ENCODE measurements around the gene RNF144B.

Gene RNF144B

DNA sequence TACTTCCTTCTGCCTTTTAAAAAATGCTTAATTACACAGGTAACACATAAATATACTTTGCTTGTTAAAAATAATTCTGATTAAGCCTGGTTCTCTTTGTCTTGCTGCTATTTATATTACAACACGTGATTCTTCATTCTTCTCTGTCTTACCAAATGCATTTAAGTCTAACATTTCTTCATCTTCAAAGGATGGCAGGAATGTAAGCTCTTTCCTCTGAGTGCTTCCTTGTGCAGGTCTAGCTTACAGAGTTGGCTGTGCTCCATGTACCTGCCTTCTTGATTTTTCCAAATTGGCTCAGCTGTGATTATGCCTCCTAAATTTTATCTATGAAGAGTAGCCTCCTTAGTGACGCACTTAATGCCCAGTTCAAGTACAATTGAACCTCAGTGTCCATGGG lies 44.4 kb downstream of the RNF144B start:
- peaks cover 30% of the 10 kb centered on the region for H3K4me1 ChIP-seq (ENCODE audit: insufficient read depth, poor library complexity, severe bottlenecking)
- H3K4me3 ChIP-seq (ENCODE audit: severe bottlenecking), result no peak overlapping the region
- ATAC-seq (ENCODE audit: low read depth) (peak; percentile 44; the same call in 1 of the 3 replicates), DNase-seq (ENCODE audit: low spot score) (no peak)
- H3K9me3 ChIP-seq (ENCODE audit: severe bottlenecking), result no peaks in the 10 kb centered on the region
- peak overlapping the region; percentile 3 for H3K27ac ChIP-seq (ENCODE audit: poor library complexity, severe bottlenecking)
- no peaks in the 10 kb centered on the region for H3K27me3 ChIP-seq (ENCODE audit: insufficient read depth, poor library complexity, severe bottlenecking)
- H3K36me3 ChIP-seq (ENCODE audit: low read depth), result no peaks in the 10 kb centered on the region; the same call in 1 of the 2 replicates
- TF ChIP-seq, protein P1, sequence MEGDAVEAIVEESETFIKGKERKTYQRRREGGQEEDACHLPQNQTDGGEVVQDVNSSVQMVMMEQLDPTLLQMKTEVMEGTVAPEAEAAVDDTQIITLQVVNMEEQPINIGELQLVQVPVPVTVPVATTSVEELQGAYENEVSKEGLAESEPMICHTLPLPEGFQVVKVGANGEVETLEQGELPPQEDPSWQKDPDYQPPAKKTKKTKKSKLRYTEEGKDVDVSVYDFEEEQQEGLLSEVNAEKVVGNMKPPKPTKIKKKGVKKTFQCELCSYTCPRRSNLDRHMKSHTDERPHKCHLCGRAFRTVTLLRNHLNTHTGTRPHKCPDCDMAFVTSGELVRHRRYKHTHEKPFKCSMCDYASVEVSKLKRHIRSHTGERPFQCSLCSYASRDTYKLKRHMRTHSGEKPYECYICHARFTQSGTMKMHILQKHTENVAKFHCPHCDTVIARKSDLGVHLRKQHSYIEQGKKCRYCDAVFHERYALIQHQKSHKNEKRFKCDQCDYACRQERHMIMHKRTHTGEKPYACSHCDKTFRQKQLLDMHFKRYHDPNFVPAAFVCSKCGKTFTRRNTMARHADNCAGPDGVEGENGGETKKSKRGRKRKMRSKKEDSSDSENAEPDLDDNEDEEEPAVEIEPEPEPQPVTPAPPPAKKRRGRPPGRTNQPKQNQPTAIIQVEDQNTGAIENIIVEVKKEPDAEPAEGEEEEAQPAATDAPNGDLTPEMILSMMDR (IDR thresholded peaks at IDR 0.05; ENCODE audit: poor library complexity, severe bottlenecking), result no peak

DNA sequence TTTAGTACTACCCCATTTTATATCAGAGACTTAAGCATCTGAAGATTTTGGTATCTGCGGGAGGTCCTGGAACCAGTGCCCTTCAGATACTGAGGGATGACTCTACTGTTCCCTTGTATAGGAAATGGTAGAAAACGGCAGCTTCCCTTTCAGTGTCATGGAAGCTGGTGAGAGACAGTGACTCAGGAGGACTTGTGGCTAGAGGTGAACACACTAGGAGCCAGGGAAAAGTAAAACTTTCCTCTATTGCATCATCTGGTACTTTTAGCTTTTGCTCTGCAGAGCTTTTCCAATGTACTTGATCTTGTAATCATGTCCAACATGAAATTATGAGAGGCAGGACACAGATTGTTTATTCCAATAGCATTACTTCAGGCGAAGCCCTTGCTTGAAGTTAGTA lies 45.0 kb downstream of the RNF144B start:
- H3K36me3 ChIP-seq (ENCODE audit: low read depth), result no peaks in the 10 kb centered on the region; the same call in 1 of the 2 replicates
- H3K27ac ChIP-seq (ENCODE audit: poor library complexity, severe bottlenecking), result peak overlapping the region; percentile 3
- ATAC-seq (ENCODE audit: low read depth) (peak; percentile 62; the same call in 2 of the 3 replicates), DNase-seq (ENCODE audit: low spot score) (no peak)
- TF ChIP-seq, protein P1 (IDR thresholded peaks at IDR 0.05; ENCODE audit: poor library complexity, severe bottlenecking), result no peak
- H3K27me3 ChIP-seq (ENCODE audit: insufficient read depth, poor library complexity, severe bottlenecking), result no peaks in the 10 kb centered on the region
- no peaks in the 10 kb centered on the region for H3K9me3 ChIP-seq (ENCODE audit: severe bottlenecking)
- H3K4me1 ChIP-seq (ENCODE audit: insufficient read depth, poor library complexity, severe bottlenecking), result peaks cover 30% of the 10 kb centered on the region
- H3K4me3 ChIP-seq (ENCODE audit: severe bottlenecking), result no peak overlapping the region

DNA sequence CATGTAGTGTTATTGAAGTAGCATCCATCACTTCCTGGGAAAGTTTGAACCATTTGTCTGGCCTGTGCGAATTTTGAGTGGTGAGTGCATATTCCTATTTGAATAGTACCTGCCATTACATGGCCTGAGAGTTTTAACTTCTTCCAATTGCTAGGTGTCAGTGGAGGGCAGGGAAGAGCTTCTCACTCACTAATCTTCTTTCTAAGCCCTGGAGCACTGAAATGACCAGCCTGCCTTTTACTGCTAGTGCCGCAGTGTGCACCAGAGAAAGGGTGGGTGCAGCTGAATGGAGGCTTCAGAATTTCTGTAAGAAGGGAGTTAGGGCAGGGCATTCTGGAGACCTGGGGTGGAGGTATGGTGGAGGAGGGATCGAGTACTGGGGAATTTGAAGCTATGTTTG lies 45.5 kb downstream of the RNF144B start:
- Histone ChIP-seq H3K9me3 (ENCODE audit: severe bottlenecking) (no peaks in the 10 kb centered on the region), H3K36me3 (ENCODE audit: low read depth) (no peaks in the 10 kb centered on the region; the same call in 1 of the 2 replicates), H3K4me1 (ENCODE audit: insufficient read depth, poor library complexity, severe bottlenecking) (peaks cover 30% of the 10 kb centered on the region), H3K4me3 (ENCODE audit: severe bottlenecking) (no peak overlapping the region), H3K27me3 (ENCODE audit: insufficient read depth, poor library complexity, severe bottlenecking) (no peaks in the 10 kb centered on the region), H3K27ac (ENCODE audit: poor library complexity, severe bottlenecking) (no peak overlapping the region)
- no peak for ATAC-seq (ENCODE audit: low read depth)
- TF ChIP-seq, protein P1 (IDR thresholded peaks at IDR 0.05; ENCODE audit: poor library complexity, severe bottlenecking), result no peak
- no peak for DNase-seq (ENCODE audit: low spot score)

DNA sequence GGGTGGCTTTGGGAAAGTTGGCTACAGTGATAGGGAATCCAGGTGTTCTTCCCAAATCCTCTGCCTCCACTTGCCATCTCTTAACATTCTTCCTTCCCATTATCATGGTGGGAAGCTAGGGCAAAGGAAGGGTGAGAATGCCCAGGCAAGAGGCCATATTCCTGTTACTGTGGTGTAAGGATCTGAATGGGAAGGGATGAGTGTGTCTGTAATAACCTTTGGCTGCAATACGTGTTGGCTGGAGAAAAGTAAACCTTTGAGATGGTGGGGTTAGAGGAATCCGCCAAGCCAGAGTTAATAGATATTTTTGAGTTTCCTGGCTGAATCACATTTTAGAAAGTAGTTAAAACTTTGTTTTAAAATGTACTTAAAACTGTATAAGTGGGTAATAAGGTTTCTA lies 45.9 kb downstream of the RNF144B start:
- Histone ChIP-seq H3K36me3 (ENCODE audit: low read depth) (no peaks in the 10 kb centered on the region; the same call in 1 of the 2 replicates), H3K27me3 (ENCODE audit: insufficient read depth, poor library complexity, severe bottlenecking) (no peaks in the 10 kb centered on the region), H3K4me3 (ENCODE audit: severe bottlenecking) (no peak overlapping the region), H3K9me3 (ENCODE audit: severe bottlenecking) (no peaks in the 10 kb centered on the region), H3K4me1 (ENCODE audit: insufficient read depth, poor library complexity, severe bottlenecking) (peaks cover 30% of the 10 kb centered on the region), H3K27ac (ENCODE audit: poor library complexity, severe bottlenecking) (no peak overlapping the region)
- ATAC-seq (ENCODE audit: low read depth) (no peak), DNase-seq (ENCODE audit: low spot score) (no peak)
- TF ChIP-seq, protein P1 (IDR thresholded peaks at IDR 0.05; ENCODE audit: poor library complexity, severe bottlenecking), result no peak

DNA sequence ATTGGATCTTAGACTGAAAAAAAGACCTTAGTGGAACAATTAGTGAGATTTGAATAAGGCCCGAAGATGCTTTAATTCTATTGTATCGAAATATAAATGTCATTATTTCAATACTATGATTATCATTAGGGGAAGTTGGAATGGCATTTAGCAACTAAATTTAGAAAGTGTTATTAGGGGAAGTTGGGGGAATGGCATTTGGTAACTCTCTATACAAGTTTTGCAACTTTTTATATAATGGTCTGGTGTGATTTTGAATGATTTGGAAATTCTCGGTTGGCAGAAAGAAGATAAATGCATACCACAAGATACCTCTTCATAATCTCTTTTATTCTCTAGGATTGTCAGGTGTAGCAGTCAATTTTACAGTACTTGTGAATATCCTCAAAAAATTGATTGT lies 49.2 kb downstream of the RNF144B start:
- H3K36me3 ChIP-seq (ENCODE audit: low read depth), result no peaks in the 10 kb centered on the region; the same call in 1 of the 2 replicates
- DNase-seq (ENCODE audit: low spot score) (no peak), ATAC-seq (ENCODE audit: low read depth) (no peak)
- no peak overlapping the region for H3K4me3 ChIP-seq (ENCODE audit: severe bottlenecking)
- H3K4me1 ChIP-seq (ENCODE audit: insufficient read depth, poor library complexity, severe bottlenecking), result peaks cover 28% of the 10 kb centered on the region
- no peaks in the 10 kb centered on the region for H3K27me3 ChIP-seq (ENCODE audit: insufficient read depth, poor library complexity, severe bottlenecking)
- TF ChIP-seq, protein P1 (IDR thresholded peaks at IDR 0.05; ENCODE audit: poor library complexity, severe bottlenecking), result no peak
- no peaks in the 10 kb centered on the region for H3K9me3 ChIP-seq (ENCODE audit: severe bottlenecking)
- H3K27ac ChIP-seq (ENCODE audit: poor library complexity, severe bottlenecking), result no peak overlapping the region

Measured in RWPE2 (cell line).